Adrenal gland (tissue), 5 donors: ENCODE results near the gene C1orf174.

Experiments used
- POLR2A ChIP-seq, 2 donors: fragments of 450-650 bp; IDR thresholded peaks; one replicate each; pipeline ENCODE4 v1.6.1; 2017; ENCODE audit warnings: antibody characterized with exemption in 2 of 2, mild to moderate bottlenecking in 2 of 2, moderate library complexity in 1 of 2
- TF ChIP-seq, protein P1 (sequence below), 6 experiments: fragments of 450-650 bp in 4 of 6; fragments of 200-600 bp in 2 of 6; sonication (generic) in 1 of 6; IDR thresholded peaks; 1 replicate in 5 of 6; 2 replicates in 1 of 6; pipeline versions ENCODE4 v1.5.1 to v1.8.0; 2016 to 2021; ENCODE audit warnings: antibody characterized with exemption in 6 of 6, mild to moderate bottlenecking in 2 of 6, moderate library complexity in 1 of 6
- donor health status: DM: no; HTN: no; CAD: no.

DNA sequence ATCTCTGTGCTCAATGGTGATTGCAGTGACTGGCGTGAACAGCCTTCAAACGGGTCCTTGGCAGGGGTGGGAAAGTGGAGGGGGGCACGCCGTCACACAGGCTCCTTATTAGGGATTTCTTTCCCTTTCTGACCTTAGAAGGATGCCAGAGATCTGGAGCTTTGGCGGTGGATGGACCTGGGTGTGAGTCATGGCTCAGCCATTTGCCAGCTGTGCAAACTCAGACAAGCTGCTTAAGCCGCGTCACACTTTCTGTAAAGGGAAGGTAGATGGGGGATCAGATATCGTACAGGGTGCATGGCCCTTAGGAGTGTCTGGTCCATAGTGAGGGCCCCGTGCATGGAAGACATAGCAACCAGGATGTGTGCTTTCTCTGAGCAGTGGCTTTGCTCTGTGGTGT is 48.3 kb upstream of the C1orf174 start:
- TF ChIP-seq, protein P1, sequence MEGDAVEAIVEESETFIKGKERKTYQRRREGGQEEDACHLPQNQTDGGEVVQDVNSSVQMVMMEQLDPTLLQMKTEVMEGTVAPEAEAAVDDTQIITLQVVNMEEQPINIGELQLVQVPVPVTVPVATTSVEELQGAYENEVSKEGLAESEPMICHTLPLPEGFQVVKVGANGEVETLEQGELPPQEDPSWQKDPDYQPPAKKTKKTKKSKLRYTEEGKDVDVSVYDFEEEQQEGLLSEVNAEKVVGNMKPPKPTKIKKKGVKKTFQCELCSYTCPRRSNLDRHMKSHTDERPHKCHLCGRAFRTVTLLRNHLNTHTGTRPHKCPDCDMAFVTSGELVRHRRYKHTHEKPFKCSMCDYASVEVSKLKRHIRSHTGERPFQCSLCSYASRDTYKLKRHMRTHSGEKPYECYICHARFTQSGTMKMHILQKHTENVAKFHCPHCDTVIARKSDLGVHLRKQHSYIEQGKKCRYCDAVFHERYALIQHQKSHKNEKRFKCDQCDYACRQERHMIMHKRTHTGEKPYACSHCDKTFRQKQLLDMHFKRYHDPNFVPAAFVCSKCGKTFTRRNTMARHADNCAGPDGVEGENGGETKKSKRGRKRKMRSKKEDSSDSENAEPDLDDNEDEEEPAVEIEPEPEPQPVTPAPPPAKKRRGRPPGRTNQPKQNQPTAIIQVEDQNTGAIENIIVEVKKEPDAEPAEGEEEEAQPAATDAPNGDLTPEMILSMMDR (IDR thresholded peaks at IDR 0.05) = no peak
- no peak for TF ChIP-seq POLR2A (IDR thresholded peaks at IDR 0.05)
